Measurements from ENCODE around the gene CASZ1. TPM values are rescaled to one million over a fixed set of nuclear protein-coding genes. Genes with fewer than 3 reads are reported as not detected.

The CASZ1 gene
- total and polyA plus RNA-seq, 10 donors, result 0.73 to 14.5 (median 9.1) TPM

DNA sequence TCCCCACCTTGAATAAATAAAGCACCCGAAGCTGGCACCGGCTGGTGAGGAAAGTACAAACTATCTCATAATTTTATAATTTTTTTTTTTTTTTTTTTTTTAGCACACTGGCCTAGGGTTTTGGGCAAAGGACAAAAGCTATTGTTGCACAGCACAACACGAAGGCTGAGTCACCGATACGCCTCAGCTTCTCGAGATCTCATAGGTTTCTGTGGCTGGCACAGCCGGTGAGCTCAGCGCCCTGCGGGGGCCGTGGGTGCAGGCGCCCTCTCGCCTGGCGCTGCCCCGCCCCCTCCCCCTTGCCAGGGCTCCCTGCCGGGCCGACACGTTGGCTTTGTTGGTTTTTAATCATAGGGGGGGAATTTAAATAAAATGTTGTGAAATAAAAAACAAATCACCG, 17.2 kb downstream of the CASZ1 start:
- Histone ChIP-seq H3K36me3 (no peaks in the 10 kb centered on the region), H3K4me3 (no peak overlapping the region), H3K9me3 (no peaks in the 10 kb centered on the region), H3K27ac (no peak overlapping the region), H3K4me1 (peaks cover 0 to 3% (median 0%) of the 10 kb centered on the region in 6 donors), H3K27me3 (replicated peaks in 1 of 7) (peaks cover 0 to 33% (median 0%) of the 10 kb centered on the region in 7 donors)
- intact Hi-C loops (cut with DNase I; ENCODE audit: low total_unique reads), result no loop called here
- DNase-seq, result no peak
- WGBS, 5 donors, result 84 to 91% (median 89%) methylated on average over 18 of the region's 18 CpGs
- TF ChIP-seq, protein P1, sequence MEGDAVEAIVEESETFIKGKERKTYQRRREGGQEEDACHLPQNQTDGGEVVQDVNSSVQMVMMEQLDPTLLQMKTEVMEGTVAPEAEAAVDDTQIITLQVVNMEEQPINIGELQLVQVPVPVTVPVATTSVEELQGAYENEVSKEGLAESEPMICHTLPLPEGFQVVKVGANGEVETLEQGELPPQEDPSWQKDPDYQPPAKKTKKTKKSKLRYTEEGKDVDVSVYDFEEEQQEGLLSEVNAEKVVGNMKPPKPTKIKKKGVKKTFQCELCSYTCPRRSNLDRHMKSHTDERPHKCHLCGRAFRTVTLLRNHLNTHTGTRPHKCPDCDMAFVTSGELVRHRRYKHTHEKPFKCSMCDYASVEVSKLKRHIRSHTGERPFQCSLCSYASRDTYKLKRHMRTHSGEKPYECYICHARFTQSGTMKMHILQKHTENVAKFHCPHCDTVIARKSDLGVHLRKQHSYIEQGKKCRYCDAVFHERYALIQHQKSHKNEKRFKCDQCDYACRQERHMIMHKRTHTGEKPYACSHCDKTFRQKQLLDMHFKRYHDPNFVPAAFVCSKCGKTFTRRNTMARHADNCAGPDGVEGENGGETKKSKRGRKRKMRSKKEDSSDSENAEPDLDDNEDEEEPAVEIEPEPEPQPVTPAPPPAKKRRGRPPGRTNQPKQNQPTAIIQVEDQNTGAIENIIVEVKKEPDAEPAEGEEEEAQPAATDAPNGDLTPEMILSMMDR (IDR thresholded peaks at IDR 0.05 in 8 of 11, conservative IDR thresholded peaks at IDR 0.05 in 3 of 11), result no peak
- TF ChIP-seq POLR2AphosphoS5 (IDR thresholded peaks at IDR 0.05), result no peak
- TF ChIP-seq POLR2A (IDR thresholded peaks at IDR 0.05), result no peak

DNA sequence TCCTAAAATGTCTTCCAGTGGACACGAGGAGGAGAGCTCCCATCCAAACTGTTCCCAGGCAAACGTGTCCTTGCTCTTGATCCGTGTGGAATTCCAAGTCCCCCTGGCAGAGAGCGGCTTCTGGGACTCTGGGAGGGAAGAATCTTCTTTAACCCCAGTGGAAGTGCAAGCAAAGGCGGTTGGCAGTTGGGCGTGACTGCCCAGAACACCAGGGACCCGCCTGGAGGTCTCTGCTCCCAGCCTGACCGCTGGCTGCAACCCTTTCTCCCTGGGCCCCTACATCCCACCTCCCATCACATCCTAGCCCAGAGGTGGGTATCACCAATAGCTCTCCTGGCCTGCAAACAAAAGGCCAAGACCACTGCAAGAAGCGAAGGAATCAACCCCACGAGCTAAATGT, 17.8 kb downstream of the CASZ1 start:
- Histone ChIP-seq H3K9me3 (no peaks in the 10 kb centered on the region), H3K4me3 (no peak overlapping the region), H3K36me3 (no peaks in the 10 kb centered on the region), H3K4me1 (peaks cover 0 to 8% (median 0%) of the 10 kb centered on the region in 6 donors), H3K27ac (no peak overlapping the region), H3K27me3 (replicated peaks in 1 of 7) (peaks cover 0 to 29% (median 0%) of the 10 kb centered on the region in 7 donors)
- intact Hi-C loops (cut with DNase I; ENCODE audit: low total_unique reads), result no loop called here
- WGBS, 5 donors, result 77 to 94% (median 85%) methylated on average over 10 of the region's 10 CpGs
- DNase-seq, result peak; percentile 40
- no peak for TF ChIP-seq POLR2A (IDR thresholded peaks at IDR 0.05)
- TF ChIP-seq POLR2AphosphoS5 (IDR thresholded peaks at IDR 0.05), result no peak
- TF ChIP-seq, protein P1 (IDR thresholded peaks at IDR 0.05 in 8 of 11, conservative IDR thresholded peaks at IDR 0.05 in 3 of 11), result no peak

DNA sequence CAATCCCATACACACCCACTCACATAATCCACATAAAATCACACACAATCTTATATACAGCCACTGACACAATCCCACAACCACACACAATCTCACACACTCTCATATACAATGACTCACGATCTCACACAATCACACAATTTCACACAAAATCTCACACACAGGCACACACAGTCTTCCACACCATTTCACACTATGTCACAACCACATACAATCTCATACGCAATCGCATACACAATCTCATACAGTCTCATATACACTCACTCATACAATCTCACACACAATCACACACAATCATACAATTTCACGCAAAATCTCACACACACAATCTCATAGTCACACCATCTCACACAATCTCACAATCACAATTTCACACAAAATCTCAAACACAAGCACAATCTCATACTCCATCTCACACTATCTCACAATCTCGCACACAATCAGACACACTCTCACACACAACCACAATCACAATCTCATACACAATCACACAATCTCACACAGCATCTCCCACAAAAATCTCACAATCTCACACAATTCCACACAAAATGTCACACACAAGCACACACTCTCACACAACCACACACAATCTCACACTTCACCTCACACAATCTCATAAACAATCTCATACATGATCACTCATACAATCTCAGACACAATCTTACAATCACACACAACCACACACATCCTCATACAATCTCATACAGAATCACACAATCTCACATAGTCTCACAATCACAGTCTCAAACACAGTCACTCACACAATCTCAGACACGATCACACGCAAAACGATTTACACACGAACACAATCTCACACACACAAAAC, 18.5 kb downstream of the CASZ1 start:
- H3K9me3 ChIP-seq, result no peaks in the 10 kb centered on the region
- peaks cover 0 to 11% (median 0%) of the 10 kb centered on the region in 6 donors for H3K4me1 ChIP-seq
- intact Hi-C loops (cut with DNase I; ENCODE audit: low total_unique reads), result no loop called here
- no peak for TF ChIP-seq POLR2AphosphoS5 (IDR thresholded peaks at IDR 0.05)
- TF ChIP-seq, protein P1 (IDR thresholded peaks at IDR 0.05 in 8 of 11, conservative IDR thresholded peaks at IDR 0.05 in 3 of 11), result no peak
- no peak for TF ChIP-seq POLR2A (IDR thresholded peaks at IDR 0.05)
- H3K36me3 ChIP-seq, result no peaks in the 10 kb centered on the region
- H3K27ac ChIP-seq, result no peak overlapping the region
- 94 to 97% (median 97%) methylated on average over 9 of the region's 9 CpGs for WGBS, 5 donors
- no peak overlapping the region for H3K4me3 ChIP-seq
- H3K27me3 ChIP-seq (replicated peaks in 1 of 7), result peaks cover 0 to 28% (median 0%) of the 10 kb centered on the region in 7 donors
- DNase-seq, result no peak

DNA sequence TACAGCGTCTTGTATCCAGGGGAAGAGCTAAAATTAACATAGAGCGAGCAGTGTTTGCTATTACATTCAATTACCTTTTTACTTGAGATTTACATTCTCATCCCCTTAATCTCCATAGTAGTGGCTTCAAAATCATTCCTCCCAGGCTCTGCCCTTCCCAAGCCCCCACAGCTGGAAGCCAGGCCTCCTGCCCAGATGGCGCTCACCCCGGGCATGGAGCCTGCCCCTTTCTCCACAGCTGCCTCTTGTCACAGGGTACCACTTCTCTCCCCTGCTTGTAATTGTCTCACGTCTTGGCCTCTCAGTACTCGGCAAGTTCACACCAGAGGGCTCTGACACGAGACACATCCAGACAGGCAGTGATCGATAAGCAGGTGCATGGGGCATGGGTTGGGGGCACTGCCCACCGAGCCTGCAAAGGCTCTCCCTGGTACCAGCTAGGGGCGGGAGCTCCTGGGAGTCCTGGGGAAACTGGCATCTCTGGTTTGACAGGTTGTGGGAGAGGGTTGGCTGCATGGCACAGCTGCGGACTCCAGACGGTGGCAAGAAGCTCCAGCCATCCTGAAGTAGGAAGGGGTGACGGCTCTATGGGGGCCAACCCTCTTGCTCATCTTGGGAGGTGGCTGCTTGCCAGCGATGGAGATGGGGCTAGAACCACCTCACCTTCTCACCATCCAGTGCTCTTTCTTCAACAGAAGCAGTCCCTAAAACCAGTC, 20.1 kb downstream of the CASZ1 start:
- TF ChIP-seq, protein P1 (IDR thresholded peaks at IDR 0.05 in 8 of 11, conservative IDR thresholded peaks at IDR 0.05 in 3 of 11), result no peak
- no peak for TF ChIP-seq POLR2AphosphoS5 (IDR thresholded peaks at IDR 0.05)
- TF ChIP-seq POLR2A (IDR thresholded peaks at IDR 0.05), result no peak
- Histone ChIP-seq H3K27me3 (replicated peaks in 1 of 7) (peaks cover 0 to 25% (median 0%) of the 10 kb centered on the region in 7 donors), H3K4me1 (peaks cover 0 to 11% (median 0%) of the 10 kb centered on the region in 6 donors), H3K36me3 (no peaks in the 10 kb centered on the region), H3K4me3 (no peak overlapping the region), H3K9me3 (no peaks in the 10 kb centered on the region), H3K27ac (no peak overlapping the region)
- WGBS, 5 donors, result 83 to 91% (median 87%) methylated on average over 14 of the region's 14 CpGs
- no peak for DNase-seq
- intact Hi-C loops (cut with DNase I; ENCODE audit: low total_unique reads), result no loop called here

All from spleen (tissue), 11 donors.